BJ (cell line): ENCODE measurements around the gene SYNE3. TPM values are rescaled to one million over a fixed set of nuclear protein-coding genes. Genes with fewer than 3 reads are reported as not detected.

Experiments
- CTCF ChIA-PET: fragments of 350-600 bp; formaldehyde crosslinking; extraction: SDS; loops from one replicate; lab custom pipeline; 2021; ENCODE audit warnings: antibody characterized with exemption, inconsistent platforms; lab: Yijun Ruan, JAX
- POLR2A ChIA-PET: fragments of 300-600 bp; sonication (Branson Sonifier 250); formaldehyde crosslinking; extraction: SDS; loops from one replicate; lab custom pipeline; 2021; ENCODE audit warnings: antibody characterized with exemption; lab: Charles Lee
- DNase-seq: peaks from one replicate; pipeline ENCODE4 v3.0.0-alpha.2; 2011; ENCODE audit warnings: low read depth
- H3K27me3 ChIP-seq: 2 replicates; pipeline ENCODE4 v1.6.0; 2011; ENCODE audit warnings: low read length; ENCODE audit not compliant: control insufficient read depth, insufficient read depth
- H3K36me3 ChIP-seq: 2 replicates; pipeline ENCODE4 v1.5.1; 2011; ENCODE audit warnings: low read length; ENCODE audit not compliant: control insufficient read depth, insufficient read depth
- H3K4me3 ChIP-seq: 2 replicates; pipeline ENCODE4 v1.5.1; 2011; ENCODE audit warnings: low read depth, mild to moderate bottlenecking, control low read depth, low read length
- polyA plus RNA-seq: library from polyadenylated mRNA; depleted of rRNA; stranded (reverse); fragments of >200 nt; gene quantifications from 2 replicates; pipeline ENCODE4 v1.2.3, GENCODE V29; 2011
- TF ChIP-seq, protein P1 (sequence below): IDR thresholded peaks from 2 replicates; pipeline ENCODE4 v1.5.1; 2011; ENCODE audit warnings: low read depth, mild to moderate bottlenecking, control low read depth, inconsistent platforms, low read length, moderate library complexity; ENCODE audit not compliant: insufficient read depth

Gene SYNE3
- polyA plus RNA-seq, 1 experiment, result 3.5 TPM

DNA sequence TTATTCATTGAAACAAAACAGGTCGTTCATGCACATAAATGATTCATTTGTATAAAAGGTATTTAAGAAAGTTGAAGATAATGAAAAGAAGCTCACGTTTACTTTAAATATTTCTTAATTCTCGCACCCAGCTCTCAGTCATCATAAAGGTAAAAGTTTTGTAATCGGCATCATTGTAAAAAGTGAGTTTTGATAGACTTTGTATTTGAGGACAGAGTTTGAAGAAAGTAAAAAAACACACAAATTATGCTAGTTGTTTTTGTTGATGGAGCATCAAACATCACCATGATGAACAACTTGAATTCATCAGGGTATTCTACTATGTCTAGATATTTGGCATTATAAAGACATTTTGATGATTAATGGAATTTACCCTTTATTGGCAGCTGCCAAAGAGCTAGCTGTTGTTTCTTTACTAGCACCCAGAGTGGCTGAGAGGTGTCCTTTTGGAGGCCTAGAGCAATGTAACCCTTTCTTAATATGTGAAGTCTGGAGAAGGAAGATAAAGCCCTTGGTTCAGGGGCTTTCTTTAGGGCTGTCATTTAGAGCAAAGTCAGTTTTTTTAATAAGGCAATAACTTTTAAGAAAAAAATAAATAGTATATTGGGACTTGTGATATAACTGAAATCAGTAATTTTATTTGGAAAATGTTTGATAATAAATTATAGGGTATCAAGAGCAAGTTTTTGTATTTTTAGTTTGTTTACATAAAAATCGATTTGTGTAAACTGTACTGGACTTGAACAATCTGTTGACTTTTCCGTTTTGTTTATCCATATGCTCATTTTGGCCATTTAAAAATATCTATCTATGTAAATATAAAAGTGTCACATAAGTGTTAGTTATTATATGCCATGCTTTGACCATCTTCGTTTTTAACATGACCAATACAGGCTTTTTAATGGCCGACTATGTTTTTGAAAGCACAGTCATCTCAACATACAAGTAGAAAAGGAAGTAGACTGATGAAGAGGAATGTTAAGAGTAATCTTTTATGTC, 25.8 kb upstream of the SYNE3 start:
- CTCF ChIA-PET, result interaction anchor here (1.8 kb wide), 1 partner anchor 115 kb away, joined by 3 read pairs; no protein-coding TSS in a partner anchor
- Histone ChIP-seq H3K27me3 (no peaks in the 10 kb centered on the region), H3K4me3 (no peak overlapping the region), H3K36me3 (no peaks in the 10 kb centered on the region; the same call in none of the 2 replicates)
- TF ChIP-seq, protein P1, sequence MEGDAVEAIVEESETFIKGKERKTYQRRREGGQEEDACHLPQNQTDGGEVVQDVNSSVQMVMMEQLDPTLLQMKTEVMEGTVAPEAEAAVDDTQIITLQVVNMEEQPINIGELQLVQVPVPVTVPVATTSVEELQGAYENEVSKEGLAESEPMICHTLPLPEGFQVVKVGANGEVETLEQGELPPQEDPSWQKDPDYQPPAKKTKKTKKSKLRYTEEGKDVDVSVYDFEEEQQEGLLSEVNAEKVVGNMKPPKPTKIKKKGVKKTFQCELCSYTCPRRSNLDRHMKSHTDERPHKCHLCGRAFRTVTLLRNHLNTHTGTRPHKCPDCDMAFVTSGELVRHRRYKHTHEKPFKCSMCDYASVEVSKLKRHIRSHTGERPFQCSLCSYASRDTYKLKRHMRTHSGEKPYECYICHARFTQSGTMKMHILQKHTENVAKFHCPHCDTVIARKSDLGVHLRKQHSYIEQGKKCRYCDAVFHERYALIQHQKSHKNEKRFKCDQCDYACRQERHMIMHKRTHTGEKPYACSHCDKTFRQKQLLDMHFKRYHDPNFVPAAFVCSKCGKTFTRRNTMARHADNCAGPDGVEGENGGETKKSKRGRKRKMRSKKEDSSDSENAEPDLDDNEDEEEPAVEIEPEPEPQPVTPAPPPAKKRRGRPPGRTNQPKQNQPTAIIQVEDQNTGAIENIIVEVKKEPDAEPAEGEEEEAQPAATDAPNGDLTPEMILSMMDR, result no peak
- no peak for DNase-seq
- POLR2A ChIA-PET, result no interaction called here

DNA sequence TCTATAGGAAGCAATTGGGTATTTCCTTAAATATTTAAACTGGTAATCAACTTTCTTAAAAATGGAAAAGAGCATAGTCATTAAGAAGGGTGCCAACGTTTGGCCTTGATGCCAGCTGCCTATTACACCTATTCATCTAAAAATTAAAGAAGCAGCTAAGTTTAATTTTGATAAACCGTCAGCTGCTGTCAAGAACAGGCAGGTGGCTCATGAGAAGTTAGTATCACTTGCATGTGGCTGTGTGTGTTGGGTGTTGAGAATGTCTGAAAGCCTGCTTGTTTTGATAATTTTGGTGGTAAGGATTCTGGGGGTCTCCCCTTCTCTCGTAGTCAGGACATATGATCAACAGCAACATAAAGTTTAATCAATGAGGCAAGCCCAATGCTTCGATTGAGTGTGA, 24.9 kb upstream of the SYNE3 start:
- H3K4me3 ChIP-seq, result no peak overlapping the region
- DNase-seq, result no peak
- TF ChIP-seq, protein P1, result no peak
- H3K36me3 ChIP-seq, result no peaks in the 10 kb centered on the region; the same call in none of the 2 replicates
- ChIA-PET POLR2A (no interaction called here), CTCF (interaction anchor here (1.8 kb wide), 1 partner anchor 99 kb away, joined by 6 read pairs; no protein-coding TSS in a partner anchor)
- no peaks in the 10 kb centered on the region for H3K27me3 ChIP-seq

DNA sequence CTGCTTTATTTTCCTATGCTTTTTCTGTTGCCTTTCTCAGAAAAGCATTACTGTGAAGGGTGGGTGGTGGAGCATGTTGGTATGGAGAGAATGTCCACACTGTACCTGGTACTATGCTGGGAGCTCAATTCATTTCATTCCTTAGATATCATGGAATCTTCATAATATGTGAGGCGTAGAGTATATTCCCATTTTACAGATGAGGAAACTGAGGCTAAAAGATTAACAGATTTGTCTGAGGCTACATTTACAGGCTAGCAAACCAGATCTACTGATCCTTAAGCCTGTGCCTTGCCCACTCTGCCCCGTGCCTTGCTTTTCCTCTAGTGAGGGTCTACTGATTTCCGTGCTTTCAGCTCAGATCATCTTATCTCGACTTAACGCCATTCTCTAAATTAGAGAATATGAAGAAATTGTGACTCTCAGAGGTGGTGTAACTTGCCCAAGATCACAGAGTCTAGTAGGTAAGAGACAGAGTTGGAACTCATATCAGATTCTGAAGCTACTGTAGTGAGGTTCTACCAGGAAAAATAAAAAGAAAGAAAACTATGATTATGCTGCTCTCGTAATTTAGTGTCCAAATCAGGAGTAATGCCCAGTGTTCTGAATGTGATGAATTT, 23.9 kb upstream of the SYNE3 start:
- CTCF ChIA-PET, result interaction anchor here (1.8 to 2.3 kb wide), 2 partner anchors 13 to 98 kb away, joined by 5 to 6 read pairs; no protein-coding TSS in a partner anchor
- H3K27me3 ChIP-seq, result no peaks in the 10 kb centered on the region
- no peaks in the 10 kb centered on the region; the same call in none of the 2 replicates for H3K36me3 ChIP-seq
- POLR2A ChIA-PET, result no interaction called here
- no peak overlapping the region for H3K4me3 ChIP-seq
- TF ChIP-seq, protein P1, result no peak
- no peak for DNase-seq

DNA sequence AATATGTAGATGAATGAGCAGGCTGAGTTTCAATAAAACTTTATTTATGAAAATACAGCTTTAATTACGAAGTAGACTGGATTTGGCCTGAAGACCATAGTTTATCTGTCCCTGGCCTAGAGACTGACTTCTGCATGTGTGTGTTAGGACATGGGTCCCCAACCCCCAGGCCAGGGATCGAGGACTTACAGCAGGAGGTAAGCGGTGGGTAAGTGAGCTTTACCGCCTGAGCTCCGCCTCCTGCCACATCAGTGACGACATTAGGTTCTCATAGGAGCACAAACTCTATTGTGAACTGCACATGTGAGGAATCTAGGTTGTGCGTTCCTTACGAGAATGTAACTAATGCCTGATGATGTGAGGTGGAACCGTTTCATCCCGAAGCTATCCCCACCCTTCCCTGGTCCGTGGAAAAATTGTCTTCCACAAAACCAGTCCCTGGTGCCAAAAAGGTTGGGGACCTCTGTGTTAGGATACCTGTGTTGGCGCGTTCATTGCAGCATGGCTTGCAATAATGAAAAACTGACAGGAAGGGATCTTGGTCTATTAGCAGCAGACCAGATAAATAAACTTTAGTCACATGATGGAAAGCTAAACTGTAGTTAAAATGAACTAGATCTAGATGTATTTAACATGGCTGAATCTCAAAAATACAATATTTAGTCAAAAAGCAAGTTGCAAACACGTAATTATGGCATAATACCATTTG, 22.5 kb upstream of the SYNE3 start:
- CTCF ChIA-PET, result interaction anchor here (2.3 kb wide), 1 partner anchor 12 kb away, joined by 5 read pairs; no protein-coding TSS in a partner anchor
- POLR2A ChIA-PET, result no interaction called here
- no peaks in the 10 kb centered on the region for H3K36me3 ChIP-seq
- H3K27me3 ChIP-seq, result no peaks in the 10 kb centered on the region
- TF ChIP-seq, protein P1, result no peak
- no peak overlapping the region for H3K4me3 ChIP-seq
- DNase-seq, result no peak
